Upper lobe of right lung (tissue), 1 donor: ENCODE measurements around the gene CACNG4. TPM values are rescaled to one million over a fixed set of nuclear protein-coding genes. Genes with fewer than 3 reads are reported as not detected.
A peak's percentile ranks its signal among the peaks of the same experiment; 100 is the strongest.

Source experiments
- ATAC-seq: fragments of 200-7000 bp; cut with Tn5 transposase; one replicate; pipeline ENCODE4 v1.9.1; 2020; ENCODE audit warnings: mild to moderate bottlenecking, moderate library complexity
- DNase-seq: peaks from one replicate; pipeline ENCODE4 v3.0.0-alpha.2; 2020
- H3K27ac ChIP-seq: fragments of 200-600 bp; one replicate; pipeline ENCODE4 v1.8.0; 2022
- H3K27me3 ChIP-seq: fragments of 200-600 bp; one replicate; pipeline ENCODE4 v1.8.0; 2022; ENCODE audit warnings: mild to moderate bottlenecking
- H3K36me3 ChIP-seq: fragments of 200-600 bp; one replicate; pipeline ENCODE4 v1.8.0; 2022
- H3K4me1 ChIP-seq: fragments of 200-600 bp; one replicate; pipeline ENCODE4 v1.8.0; 2022
- H3K4me3 ChIP-seq: fragments of 200-600 bp; one replicate; pipeline ENCODE4 v1.8.0; 2022; ENCODE audit warnings: mild to moderate bottlenecking
- H3K9me3 ChIP-seq: fragments of 200-600 bp; one replicate; pipeline ENCODE4 v1.8.0; 2022
- CTCF ChIP-seq: fragments of 200-600 bp; IDR thresholded peaks from one replicate; pipeline ENCODE4 v1.8.0; 2022; ENCODE audit warnings: antibody characterized with exemption
- intact Hi-C: fragments of 100-400 bp; cut with DNase I; formaldehyde crosslinking; loops from one replicate; pipeline ENCODE4 v1.11.0; 2022
- total RNA-seq: library from RNA; stranded (reverse); fragmentation: NEBNext Ultra II Directional; extraction: Animal tissue kit (Norgen Biotek cat#: 25700); gene quantifications from one replicate; pipeline ENCODE4 v1.2.1, GENCODE V29; 2021
- donor health status: DM: no; HTN: yes; CAD: no; lungs with severe emphysema.

Gene CACNG4
- total RNA-seq, 1 donor from 2014 or later = 9.3 TPM

GRCh38 chr17:66945147-66945835 lies 19.2 kb upstream of the CACNG4 start:
- peaks cover 28% of the 10 kb centered on the region for H3K27me3 ChIP-seq
- H3K27ac ChIP-seq = no peak overlapping the region
- DNase-seq (peak; percentile 26), ATAC-seq (no peak)
- no peaks in the 10 kb centered on the region for H3K4me1 ChIP-seq
- no peaks in the 10 kb centered on the region for H3K36me3 ChIP-seq
- no peak for TF ChIP-seq CTCF
- intact Hi-C loops = no loop called here
- no peak overlapping the region for H3K4me3 ChIP-seq
- no peaks in the 10 kb centered on the region for H3K9me3 ChIP-seq

GRCh38 chr17:66946251-66946650 lies 18.3 kb upstream of the CACNG4 start:
- H3K9me3 ChIP-seq = no peaks in the 10 kb centered on the region
- no peaks in the 10 kb centered on the region for H3K36me3 ChIP-seq
- H3K4me3 ChIP-seq = no peak overlapping the region
- intact Hi-C loops = no loop called here
- H3K27ac ChIP-seq = no peak overlapping the region
- no peaks in the 10 kb centered on the region for H3K4me1 ChIP-seq
- TF ChIP-seq CTCF = no peak
- no peak for ATAC-seq
- peak; percentile 3 for DNase-seq
- H3K27me3 ChIP-seq = peaks cover 21% of the 10 kb centered on the region

DNA sequence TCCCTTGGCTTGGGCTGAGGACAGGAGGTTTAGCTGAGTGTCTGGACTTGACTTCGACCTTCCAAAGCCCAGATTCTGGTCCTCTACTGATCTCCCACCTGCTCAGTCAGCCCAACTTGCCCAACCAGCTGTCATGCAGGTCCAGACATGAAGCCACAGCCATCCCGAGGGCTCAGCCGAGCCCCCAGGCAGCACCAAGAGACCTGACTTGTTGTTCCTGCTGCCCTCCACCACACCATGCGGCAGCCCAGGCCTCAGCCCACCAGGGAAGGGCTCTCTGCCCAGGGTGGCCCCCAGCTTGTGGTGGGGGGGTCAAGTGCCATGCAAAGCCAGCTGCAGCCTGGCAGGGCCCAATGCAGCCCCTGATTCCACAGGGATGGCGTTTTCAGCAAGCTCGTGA lies 17.2 kb upstream of the CACNG4 start:
- peak; percentile 48 for DNase-seq
- intact Hi-C loops = no loop called here
- H3K27ac ChIP-seq = no peak overlapping the region
- no peaks in the 10 kb centered on the region for H3K36me3 ChIP-seq
- no peaks in the 10 kb centered on the region for H3K9me3 ChIP-seq
- TF ChIP-seq CTCF = no peak
- H3K4me3 ChIP-seq = no peak overlapping the region
- peaks cover 14% of the 10 kb centered on the region for H3K27me3 ChIP-seq
- ATAC-seq = no peak
- no peaks in the 10 kb centered on the region for H3K4me1 ChIP-seq

DNA sequence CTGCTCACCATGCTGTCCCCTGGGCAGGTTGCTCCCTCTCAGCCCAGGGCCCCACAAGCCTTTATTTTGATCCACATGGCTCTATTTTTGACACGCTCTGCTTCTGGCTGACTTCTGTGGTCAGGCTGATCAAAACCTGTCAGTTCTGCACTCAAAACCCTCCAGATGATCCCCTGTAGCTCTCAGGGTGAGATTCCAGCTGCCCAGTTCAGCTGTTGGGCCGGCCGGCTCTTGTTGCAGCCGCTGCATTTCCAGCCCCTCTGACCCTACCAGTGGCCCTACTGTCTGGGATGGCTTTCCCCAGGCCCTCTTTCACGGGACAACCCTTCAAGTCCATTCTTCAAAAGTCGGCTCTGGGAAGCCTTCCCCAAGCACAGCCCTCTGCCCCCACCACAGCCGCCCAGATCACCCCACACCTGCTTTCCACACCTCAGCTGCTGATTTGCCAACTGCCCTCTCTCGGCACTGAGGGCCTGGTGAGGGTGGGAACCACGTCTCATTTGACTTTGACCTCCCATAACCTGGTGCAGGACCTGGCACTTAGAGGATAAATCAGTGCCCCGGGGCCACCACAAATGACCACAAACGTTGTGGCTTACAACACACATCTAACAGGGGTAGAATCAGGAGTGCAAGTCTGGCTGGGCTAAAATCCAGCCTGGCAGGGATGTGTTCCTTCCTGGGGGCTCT lies 16.3 kb upstream of the CACNG4 start:
- intact Hi-C loops = no loop called here
- ATAC-seq (no peak), DNase-seq (peak; percentile 48)
- Histone ChIP-seq H3K9me3 (no peaks in the 10 kb centered on the region), H3K27ac (no peak overlapping the region), H3K4me1 (no peaks in the 10 kb centered on the region), H3K36me3 (no peaks in the 10 kb centered on the region), H3K4me3 (no peak overlapping the region), H3K27me3 (peaks cover 13% of the 10 kb centered on the region)
- no peak for TF ChIP-seq CTCF

- DNase-seq (peak; percentile 20), ATAC-seq (no peak)
- no peaks in the 10 kb centered on the region for H3K36me3 ChIP-seq
- no peak overlapping the region for H3K4me3 ChIP-seq
- H3K4me1 ChIP-seq = no peaks in the 10 kb centered on the region
- H3K27ac ChIP-seq = no peak overlapping the region
- H3K27me3 ChIP-seq = peaks cover 13% of the 10 kb centered on the region
- intact Hi-C loops = no loop called here
- no peaks in the 10 kb centered on the region for H3K9me3 ChIP-seq
- no peak for TF ChIP-seq CTCF
Measured at GRCh38 chr17:66949501-66949900, 15.0 kb upstream of the CACNG4 start.
